ENCODE data around the gene GIT2.

DNA sequence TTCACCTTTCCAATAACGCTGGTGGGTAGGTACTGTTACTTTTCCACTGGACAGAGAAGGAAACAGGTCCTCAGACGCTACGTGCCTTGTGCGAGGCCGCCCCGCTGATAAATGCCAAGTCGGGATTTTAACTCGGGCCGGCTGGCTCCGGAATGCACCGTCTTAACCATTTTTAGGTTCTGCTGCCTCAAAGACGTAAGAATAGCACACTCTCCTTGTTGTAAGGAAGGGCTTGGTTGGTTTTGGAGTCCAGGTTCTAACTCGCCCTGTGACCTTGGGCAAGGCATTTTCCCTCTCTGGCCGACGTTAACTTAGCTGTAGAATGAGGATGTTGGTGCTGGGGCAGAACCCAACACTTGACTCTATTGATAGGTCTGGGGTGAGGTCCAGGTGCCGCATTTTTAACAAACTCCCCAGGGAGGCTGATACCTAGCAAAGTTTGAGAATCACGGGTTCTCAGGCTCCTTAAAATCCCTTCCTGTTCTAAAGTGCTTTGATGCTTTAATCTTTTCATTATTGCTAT is 3.9 kb upstream of the GIT2 start:
- TF ChIP-seq, protein P1, sequence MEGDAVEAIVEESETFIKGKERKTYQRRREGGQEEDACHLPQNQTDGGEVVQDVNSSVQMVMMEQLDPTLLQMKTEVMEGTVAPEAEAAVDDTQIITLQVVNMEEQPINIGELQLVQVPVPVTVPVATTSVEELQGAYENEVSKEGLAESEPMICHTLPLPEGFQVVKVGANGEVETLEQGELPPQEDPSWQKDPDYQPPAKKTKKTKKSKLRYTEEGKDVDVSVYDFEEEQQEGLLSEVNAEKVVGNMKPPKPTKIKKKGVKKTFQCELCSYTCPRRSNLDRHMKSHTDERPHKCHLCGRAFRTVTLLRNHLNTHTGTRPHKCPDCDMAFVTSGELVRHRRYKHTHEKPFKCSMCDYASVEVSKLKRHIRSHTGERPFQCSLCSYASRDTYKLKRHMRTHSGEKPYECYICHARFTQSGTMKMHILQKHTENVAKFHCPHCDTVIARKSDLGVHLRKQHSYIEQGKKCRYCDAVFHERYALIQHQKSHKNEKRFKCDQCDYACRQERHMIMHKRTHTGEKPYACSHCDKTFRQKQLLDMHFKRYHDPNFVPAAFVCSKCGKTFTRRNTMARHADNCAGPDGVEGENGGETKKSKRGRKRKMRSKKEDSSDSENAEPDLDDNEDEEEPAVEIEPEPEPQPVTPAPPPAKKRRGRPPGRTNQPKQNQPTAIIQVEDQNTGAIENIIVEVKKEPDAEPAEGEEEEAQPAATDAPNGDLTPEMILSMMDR (IDR thresholded peaks at IDR 0.05; ENCODE audit: low read length), result no peak
- TF ChIP-seq EZH2 (optimal IDR thresholded peaks at IDR 0.05; ENCODE audit: low read depth, low read length), result no peak

Measured in MM.1S (cell line).